Islet precursor cell (in vitro differentiated cells): ENCODE results near the gene SCN8A.

ENCODE experiments used
- DNase-seq: peaks from one replicate; pipeline ENCODE4 v3.0.0-alpha.2; 2018

Gene SCN8A

GRCh38 chr12:51722431-51722830 lies 131.4 kb downstream of the SCN8A start:
- no peak for DNase-seq

GRCh38 chr12:51726161-51726560 lies 135.1 kb downstream of the SCN8A start:
- DNase-seq = no peak

GRCh38 chr12:51726931-51727330 lies 135.9 kb downstream of the SCN8A start:
- no peak for DNase-seq

GRCh38 chr12:51729331-51729730 lies 138.3 kb downstream of the SCN8A start:
- no peak for DNase-seq

GRCh38 chr12:51730745-51731144 lies 139.7 kb downstream of the SCN8A start:
- no peak for DNase-seq

- no peak for DNase-seq
Measured at GRCh38 chr12:51740536-51740935, 149.5 kb downstream of the SCN8A start.

GRCh38 chr12:51744235-51744634 lies 153.2 kb downstream of the SCN8A start:
- DNase-seq = no peak

GRCh38 chr12:51744957-51745356 lies 153.9 kb downstream of the SCN8A start:
- DNase-seq = no peak

- no peak for DNase-seq
Measured at GRCh38 chr12:51746416-51746815, 155.4 kb downstream of the SCN8A start.

- DNase-seq = no peak
Measured at GRCh38 chr12:51748235-51748634, 157.2 kb downstream of the SCN8A start.

- DNase-seq = no peak
Measured at GRCh38 chr12:51749206-51749985, 158.4 kb downstream of the SCN8A start.

GRCh38 chr12:51749986-51750317 lies 158.9 kb downstream of the SCN8A start:
- no peak for DNase-seq

- DNase-seq = no peak
Measured at GRCh38 chr12:51751661-51752060, 160.6 kb downstream of the SCN8A start.

- DNase-seq = peak; percentile 86
Measured at GRCh38 chr12:51752234-51752889, 161.3 kb downstream of the SCN8A start.

GRCh38 chr12:51753980-51754675 lies 163.1 kb downstream of the SCN8A start:
- DNase-seq = no peak

GRCh38 chr12:51755251-51755650 lies 164.2 kb downstream of the SCN8A start:
- DNase-seq = no peak

- no peak for DNase-seq
Measured at GRCh38 chr12:51759175-51759574, 168.1 kb downstream of the SCN8A start.

GRCh38 chr12:51759695-51760094 lies 168.7 kb downstream of the SCN8A start:
- DNase-seq = no peak

- no peak for DNase-seq
Measured at GRCh38 chr12:51760231-51760630, 169.2 kb downstream of the SCN8A start.

GRCh38 chr12:51763743-51764142 lies 172.7 kb downstream of the SCN8A start:
- no peak for DNase-seq

GRCh38 chr12:51766067-51766676 lies 175.1 kb downstream of the SCN8A start:
- DNase-seq = no peak

- DNase-seq = no peak
Measured at GRCh38 chr12:51771008-51771407, 180.0 kb downstream of the SCN8A start.

GRCh38 chr12:51773145-51773869 lies 182.3 kb downstream of the SCN8A start:
- DNase-seq = no peak
